GM18526 (cell line): ENCODE measurements around the gene PCDHGA8.
"Not testable (repeated sequence)": the region's sequence is repeated elsewhere in the genome, so short reads cannot be mapped to it uniquely, and the experiment has no call there.

Source experiments
- POLR2A ChIP-seq: IDR thresholded peaks from 3 replicates; pipeline ENCODE4 v1.6.1; 2011; ENCODE audit not compliant: insufficient read length; ENCODE audit errors: extremely low read depth

Gene PCDHGA8

GRCh38 chr5:141389153-141390042 lies 3.0 kb upstream of the PCDHGA8 start:
- no peak for TF ChIP-seq POLR2A

GRCh38 chr5:141393267-141393666 lies 834 bp downstream of the PCDHGA8 start:
- no peak for TF ChIP-seq POLR2A

- TF ChIP-seq POLR2A = not testable (repeated sequence)
Measured at GRCh38 chr5:141397756-141398551, 5.5 kb downstream of the PCDHGA8 start, which contains the start of gene PCDHGB5. Gene PCDHGB5 (plus strand): TSS chr5:141397947. CDS start chr5:141398128, 181 bp downstream.

GRCh38 chr5:141398608-141399007 lies 6.2 kb downstream of the PCDHGA8 start:
- TF ChIP-seq POLR2A = no peak

GRCh38 chr5:141399555-141400258 lies 7.3 kb downstream of the PCDHGA8 start:
- no peak for TF ChIP-seq POLR2A

GRCh38 chr5:141402553-141403243 lies 10.3 kb downstream of the PCDHGA8 start, which contains the start of gene PCDHGA9:
Gene PCDHGA9 (plus strand): TSS chr5:141402778. CDS start chr5:141402953, 175 bp downstream.
- no peak for TF ChIP-seq POLR2A

- TF ChIP-seq POLR2A = no peak
Measured at GRCh38 chr5:141403387-141403786, 11.0 kb downstream of the PCDHGA8 start.

GRCh38 chr5:141407790-141408505 lies 15.5 kb downstream of the PCDHGA8 start, which contains the start of gene PCDHGB6:
Gene PCDHGB6 (plus strand): TSS chr5:141408021. CDS start chr5:141408203, 182 bp downstream.
- TF ChIP-seq POLR2A = not testable (repeated sequence)

GRCh38 chr5:141409598-141410306 lies 17.3 kb downstream of the PCDHGA8 start:
- no peak for TF ChIP-seq POLR2A

- no peak for TF ChIP-seq POLR2A
Measured at GRCh38 chr5:141411575-141411974, 19.1 kb downstream of the PCDHGA8 start.

- no peak for TF ChIP-seq POLR2A
Measured at GRCh38 chr5:141412854-141413539, 20.6 kb downstream of the PCDHGA8 start, which contains the start of gene PCDHGA10. Gene PCDHGA10 (plus strand): TSS chr5:141412987. CDS start chr5:141413176, 189 bp downstream.

- no peak for TF ChIP-seq POLR2A
Measured at GRCh38 chr5:141413540-141414069, 21.2 kb downstream of the PCDHGA8 start.
